Activated CD4-positive, alpha-beta T cell treated with anti-CD3 and anti-CD28 coated beads, Interleukin-2, amount 50 U/mL, for 1 hour (primary cell): Measurements from ENCODE around the gene RPL41.

Source experiments
- DNase-seq: peaks from one replicate; pipeline ENCODE4 v3.0.0-alpha.2; 2020

Gene RPL41

GRCh38 chr12:56157201-56158028, 41.0 kb downstream of the RPL41 start:
- DNase-seq, result peak; percentile 48

- peak; percentile 87 for DNase-seq
These were observed 41.8 kb downstream of the RPL41 start, which contains the start of gene MYL6 for GRCh38 chr12:56158029-56158925. Gene MYL6, plus strand, starts transcription at chr12:56158359. Its CDS starts 43 bp downstream, at chr12:56158402.

- no peak for DNase-seq
These were observed 42.6 kb downstream of the RPL41 start for GRCh38 chr12:56158926-56159461.

- DNase-seq, result no peak
These were observed 43.2 kb downstream of the RPL41 start for GRCh38 chr12:56159482-56160192.

GRCh38 chr12:56160193-56160763, 43.8 kb downstream of the RPL41 start:
- peak; percentile 66 for DNase-seq

GRCh38 chr12:56160894-56161689, 44.7 kb downstream of the RPL41 start:
- no peak for DNase-seq

GRCh38 chr12:56161690-56162351, 45.4 kb downstream of the RPL41 start:
- DNase-seq, result no peak

GRCh38 chr12:56162468-56163290, 46.2 kb downstream of the RPL41 start:
- no peak for DNase-seq

GRCh38 chr12:56163533-56164344, 47.3 kb downstream of the RPL41 start:
- no peak for DNase-seq

GRCh38 chr12:56164345-56164729, 47.9 kb downstream of the RPL41 start:
- no peak for DNase-seq

GRCh38 chr12:56165369-56165768, 48.9 kb downstream of the RPL41 start:
- DNase-seq, result no peak
